Endodermal cell (in vitro differentiated cells): ENCODE data around the gene TEAD3. TPM values are rescaled to one million over a fixed set of nuclear protein-coding genes. Genes with fewer than 3 reads are reported as not detected.

ENCODE experiments used
- DNase-seq: peaks from one replicate; pipeline ENCODE4 v3.0.0-alpha.2; 2017
- H3K27ac ChIP-seq: 2 replicates; pipeline ENCODE4 v1.5.1; 2013; ENCODE audit warnings: mild to moderate bottlenecking, low read depth, low read length, moderate library complexity
- H3K27me3 ChIP-seq: 2 replicates; pipeline ENCODE4 v1.6.1; 2013; ENCODE audit warnings: mild to moderate bottlenecking, low read length, moderate library complexity; ENCODE audit not compliant: insufficient read depth, control insufficient read depth, poor library complexity, severe bottlenecking
- H3K36me3 ChIP-seq: 2 replicates; pipeline ENCODE4 v1.7.0; 2013; ENCODE audit warnings: mild to moderate bottlenecking, low read length, moderate library complexity; ENCODE audit not compliant: control insufficient read depth, insufficient read depth
- H3K4me1 ChIP-seq: one replicate; pipeline ENCODE4 v1.7.0; 2013; ENCODE audit warnings: low read length; ENCODE audit not compliant: control insufficient read depth, insufficient read depth
- H3K4me3 ChIP-seq: 2 replicates; pipeline ENCODE4 v1.5.1; 2013; ENCODE audit warnings: mild to moderate bottlenecking, low read length, moderate library complexity
- H3K9ac ChIP-seq: 2 replicates; pipeline ENCODE4 v1.6.1; 2013; ENCODE audit warnings: mild to moderate bottlenecking, low read length, moderate library complexity; ENCODE audit not compliant: poor library complexity, severe bottlenecking; ENCODE audit errors: extremely low read depth
- H3K9me3 ChIP-seq: 2 replicates; pipeline ENCODE4 v1.6.1; 2013; ENCODE audit warnings: mild to moderate bottlenecking, low read length, moderate library complexity; ENCODE audit not compliant: control insufficient read depth
- H3K27ac Mint-ChIP-seq: 2 replicates; pipeline ENCODE4 v1.8.0; 2020; ENCODE audit warnings: mixed read lengths
- H3K27me3 Mint-ChIP-seq: 2 replicates; pipeline ENCODE4 v1.8.0; 2021; ENCODE audit warnings: mild to moderate bottlenecking, mixed read lengths; ENCODE audit not compliant: insufficient read depth
- H3K36me3 Mint-ChIP-seq: 2 replicates; pipeline ENCODE4 v1.8.0; 2020; ENCODE audit warnings: low read depth, mixed read lengths
- H3K4me1 Mint-ChIP-seq: 2 replicates; pipeline ENCODE4 v1.8.0; 2020; ENCODE audit warnings: mixed read lengths
- H3K4me3 Mint-ChIP-seq: 2 replicates; pipeline ENCODE4 v1.8.0; 2020; ENCODE audit warnings: mild to moderate bottlenecking, moderate library complexity, mixed read lengths
- H3K9me3 Mint-ChIP-seq: 2 replicates; pipeline ENCODE4 v1.8.0; 2020; ENCODE audit warnings: mild to moderate bottlenecking, mixed read lengths
- CTCF ChIP-seq: fragments of 200-600 bp; sonication (generic); conservative IDR thresholded peaks from 2 replicates; pipeline ENCODE4 v1.5.0; 2021; ENCODE audit warnings: antibody characterized with exemption, mild to moderate bottlenecking
- WGBS, 2 experiments: methylation state at CpG; one replicate each; pipeline versions ENCODE4 v1.1.5 to v1.1.7; 2013; ENCODE audit warnings: missing lambda C conversion rate in 2 of 2, mixed read lengths in 1 of 2; ENCODE audit not compliant: insufficient coverage in 1 of 2, insufficient read length in 1 of 2; 5-methylcytosine and 5-hydroxymethylcytosine counted together
- total RNA-seq, 2 donors: library from RNA; stranded (reverse); fragmentation: NEBNext Ultra II Directional in 1 of 2; extraction: Animal tissue kit (Norgen Biotek cat#: 25700) in 1 of 2; gene quantifications; 2 replicates in 1 of 2; 3 replicates in 1 of 2; pipeline ENCODE4 v1.2.1, GENCODE V29; 2021

The TEAD3 gene
- total RNA-seq, 2 donors from 2014 or later = 22.7 to 29.2 TPM

GRCh38 chr6:35493307-35493983, 3.4 kb downstream of the TEAD3 start:
- Histone ChIP-seq H3K4me3 (no peak overlapping the region), H3K27ac (no peak overlapping the region), H3K4me1 (peaks cover 31% of the 10 kb centered on the region), H3K36me3 (no peaks in the 10 kb centered on the region), H3K27me3 (no peaks in the 10 kb centered on the region), H3K9ac (no peak overlapping the region), H3K9me3 (no peaks in the 10 kb centered on the region)
- DNase-seq = no peak
- no peaks in the 10 kb centered on the region for H3K36me3 Mint-ChIP-seq
- H3K4me1 Mint-ChIP-seq = peaks cover 49% of the 10 kb centered on the region
- peaks cover 2% of the 10 kb centered on the region for H3K27me3 Mint-ChIP-seq
- H3K9me3 Mint-ChIP-seq = no peaks in the 10 kb centered on the region
- no peak overlapping the region for H3K4me3 Mint-ChIP-seq
- TF ChIP-seq CTCF = no peak
- 92% methylated on average over 26 to 28 of the region's 28 CpGs for WGBS, 2 experiments
- no peak overlapping the region for H3K27ac Mint-ChIP-seq

DNA sequence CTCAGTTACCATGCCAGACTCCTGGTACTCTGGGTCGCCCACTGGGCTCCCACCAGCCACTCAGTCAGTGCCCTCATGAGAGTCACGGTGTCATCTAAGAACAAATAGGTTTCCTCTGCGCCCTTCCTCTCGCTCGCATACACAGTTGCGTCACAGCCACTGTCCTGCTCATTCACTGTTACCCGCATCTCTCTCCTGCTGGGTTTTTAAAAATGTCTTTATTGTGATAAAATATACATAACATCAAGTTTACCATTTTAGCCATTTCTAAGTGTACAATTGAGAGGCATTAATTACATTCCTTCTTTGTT, 4.0 kb downstream of the TEAD3 start:
- Histone ChIP-seq H3K27me3 (no peaks in the 10 kb centered on the region), H3K27ac (no peak overlapping the region), H3K9ac (no peak overlapping the region), H3K4me3 (no peak overlapping the region), H3K4me1 (peaks cover 31% of the 10 kb centered on the region), H3K36me3 (no peaks in the 10 kb centered on the region), H3K9me3 (no peaks in the 10 kb centered on the region)
- H3K4me3 Mint-ChIP-seq = no peak overlapping the region
- no peaks in the 10 kb centered on the region for H3K36me3 Mint-ChIP-seq
- no peak for TF ChIP-seq CTCF
- peaks cover 53% of the 10 kb centered on the region for H3K4me1 Mint-ChIP-seq
- WGBS, 2 experiments = 78 to 88% methylated on average over 1 to 6 of the region's 7 CpGs
- H3K27ac Mint-ChIP-seq = no peak overlapping the region
- DNase-seq = no peak
- H3K27me3 Mint-ChIP-seq = no peaks in the 10 kb centered on the region
- no peaks in the 10 kb centered on the region for H3K9me3 Mint-ChIP-seq

GRCh38 chr6:35492258-35492973, 4.5 kb downstream of the TEAD3 start:
- no peak overlapping the region for H3K4me3 Mint-ChIP-seq
- H3K36me3 Mint-ChIP-seq = no peaks in the 10 kb centered on the region
- Histone ChIP-seq H3K9me3 (no peaks in the 10 kb centered on the region), H3K27me3 (no peaks in the 10 kb centered on the region), H3K9ac (no peak overlapping the region), H3K27ac (peak overlapping the region; percentile 32), H3K4me3 (no peak overlapping the region), H3K36me3 (no peaks in the 10 kb centered on the region), H3K4me1 (peaks cover 31% of the 10 kb centered on the region)
- no peak for TF ChIP-seq CTCF
- no peaks in the 10 kb centered on the region for H3K9me3 Mint-ChIP-seq
- H3K27ac Mint-ChIP-seq = no peak overlapping the region
- 39 to 67% methylated on average over 1 to 6 of the region's 7 CpGs for WGBS, 2 experiments
- no peak for DNase-seq
- peaks cover 57% of the 10 kb centered on the region for H3K4me1 Mint-ChIP-seq
- H3K27me3 Mint-ChIP-seq = no peaks in the 10 kb centered on the region
